HepG2 (cell line): ENCODE results near the gene CDC14B. TPM values are rescaled to one million over a fixed set of nuclear protein-coding genes. Genes with fewer than 3 reads are reported as not detected.

Experiments used
- CTCF ChIP-seq: sonication (generic); formaldehyde crosslinking; IDR thresholded peaks from 2 replicates; pipeline ENCODE4 v1.5.0; 2020; ENCODE audit warnings: mild to moderate bottlenecking, missing genetic modification reagents, moderate library complexity
- DMAP1 ChIP-seq: IDR thresholded peaks from 2 replicates; pipeline ENCODE4 v1.6.1; 2016
- DR1 ChIP-seq: sonication (generic); formaldehyde crosslinking; IDR thresholded peaks from 2 replicates; pipeline ENCODE4 v1.8.0; 2021; ENCODE audit warnings: mild to moderate bottlenecking, missing genetic modification reagents, inconsistent platforms
- E2F2 ChIP-seq: sonication (generic); formaldehyde crosslinking; IDR thresholded peaks from 2 replicates; pipeline ENCODE4 v1.4.0; 2020; ENCODE audit warnings: missing genetic modification reagents, borderline replicate concordance
- FOXP1 ChIP-seq, 2 experiments: fragments of 450-650 bp in 1 of 2; IDR thresholded peaks; 2 replicates each; pipeline ENCODE4 v1.6.1; 2017 to 2018; ENCODE audit warnings: antibody characterized with exemption in 1 of 2
- GMEB1 ChIP-seq: sonication (generic); formaldehyde crosslinking; IDR thresholded peaks from 2 replicates; pipeline ENCODE4 v1.5.1; 2020; ENCODE audit warnings: missing genetic modification reagents, mild to moderate bottlenecking, borderline replicate concordance
- HDAC6 ChIP-seq: fragments of 200-600 bp; sonication (generic); IDR thresholded peaks from 2 replicates; pipeline ENCODE4 v1.7.0; 2017; ENCODE audit warnings: mild to moderate bottlenecking, antibody characterized with exemption, low read length, low read depth
- JUNB ChIP-seq: sonication (generic); formaldehyde crosslinking; IDR thresholded peaks from 2 replicates; pipeline ENCODE4 v1.8.0; 2022; ENCODE audit warnings: missing genetic modification reagents, mild to moderate bottlenecking, borderline replicate concordance
- KMT2B ChIP-seq: IDR thresholded peaks from 2 replicates; pipeline ENCODE4 v1.6.1; 2016; ENCODE audit warnings: missing genetic modification reagents, missing compliant biosample characterization
- NFE2L1 ChIP-seq: sonication (generic); formaldehyde crosslinking; IDR thresholded peaks from 2 replicates; pipeline ENCODE4 v1.4.0; 2020; ENCODE audit warnings: missing genetic modification reagents, mild to moderate bottlenecking, borderline replicate concordance
- SMAD3 ChIP-seq: sonication (generic); formaldehyde crosslinking; IDR thresholded peaks from 2 replicates; pipeline ENCODE4 v1.4.0; 2020; ENCODE audit warnings: missing genetic modification reagents
- SMAD9 ChIP-seq: sonication (generic); formaldehyde crosslinking; IDR thresholded peaks from 2 replicates; pipeline ENCODE4 v1.5.1; 2020; ENCODE audit warnings: mild to moderate bottlenecking, missing genetic modification reagents
- SNAI1 ChIP-seq: sonication (generic); formaldehyde crosslinking; IDR thresholded peaks from 2 replicates; pipeline ENCODE4 v1.5.0; 2020; ENCODE audit warnings: mild to moderate bottlenecking, missing genetic modification reagents, borderline replicate concordance
- UBTF ChIP-seq: sonication (generic); formaldehyde crosslinking; IDR thresholded peaks from 2 replicates; pipeline ENCODE4 v1.4.0; 2020; ENCODE audit warnings: mild to moderate bottlenecking, missing genetic modification reagents
- ZFP36 ChIP-seq: fragments of 150-350 bp; IDR thresholded peaks from 2 replicates; pipeline ENCODE4 v1.6.1; 2018; ENCODE audit warnings: borderline replicate concordance, low read length, low read depth; ENCODE audit not compliant: partially characterized antibody
- ZNF124 ChIP-seq: sonication (generic); formaldehyde crosslinking; IDR thresholded peaks from 2 replicates; pipeline ENCODE4 v1.4.0; 2020; ENCODE audit warnings: missing genetic modification reagents
- ZNF264 ChIP-seq: sonication (generic); formaldehyde crosslinking; IDR thresholded peaks from 2 replicates; pipeline ENCODE4 v1.4.0; 2020; ENCODE audit warnings: missing genetic modification reagents
- ZNF343 ChIP-seq: sonication (generic); formaldehyde crosslinking; IDR thresholded peaks from 2 replicates; pipeline ENCODE4 v1.4.0; 2020; ENCODE audit warnings: mild to moderate bottlenecking, missing genetic modification reagents
- ZNF615 ChIP-seq: sonication (generic); formaldehyde crosslinking; IDR thresholded peaks from 2 replicates; pipeline ENCODE4 v1.5.0; 2020; ENCODE audit warnings: mild to moderate bottlenecking, missing genetic modification reagents, borderline replicate concordance
- ZNF660 ChIP-seq: sonication (generic); formaldehyde crosslinking; IDR thresholded peaks from 2 replicates; pipeline ENCODE4 v1.5.1; 2020; ENCODE audit warnings: mild to moderate bottlenecking, low read depth, missing genetic modification reagents, borderline replicate concordance
- ZNF713 ChIP-seq: sonication (generic); formaldehyde crosslinking; IDR thresholded peaks from 2 replicates; pipeline ENCODE4 v1.4.0; 2020; ENCODE audit warnings: mild to moderate bottlenecking, missing genetic modification reagents
- polyA plus RNA-seq, 8 experiments: library from polyadenylated mRNA; depleted of rRNA in 3 of 8; stranded (reverse) in 7 of 8; unstranded in 1 of 8; fragments of >200 nt; fragmentation: Illumina TruSeq in 4 of 8; extraction: Trizol in 4 of 8; gene quantifications; 2 replicates each; pipeline versions ENCODE4 v1.2.1 to v1.2.3, GENCODE V29; 2011 to 2016; ENCODE audit warnings: low read depth in 4 of 8, missing spikeins in 1 of 8, mixed read lengths in 1 of 8; ENCODE audit not compliant: insufficient read depth in 1 of 8
- total RNA-seq, 5 experiments: library from RNA; depleted of rRNA; stranded (reverse); fragments of >200 nt; fragmentation: Illumina TruSeq; extraction: Trizol; gene quantifications; 2 replicates each; pipeline ENCODE4 v1.2.3, GENCODE V29; 2016; ENCODE audit warnings: low read depth in 1 of 5

CDC14B gene
- total and polyA plus RNA-seq, 2 of the 13 experiments (the other 11 are each of a cell fraction or from before 2014, with no cell fraction given): 25.8 to 33.3 TPM

- TF ChIP-seq CTCF (CRISPR knock-in tag) (peak; percentile 40), ZNF124 (CRISPR knock-in tag) (no peak), UBTF (CRISPR knock-in tag) (peak; percentile 93; the same call in 1 of the 2 replicates), NFE2L1 (CRISPR knock-in tag) (no peak), FOXP1 (IDR thresholded peaks at IDR 0.05) (no peak), FOXP1 (CRISPR knock-in tag; IDR thresholded peaks at IDR 0.05) (no peak), GMEB1 (CRISPR knock-in tag) (no peak), ZNF343 (CRISPR knock-in tag) (0 out of 2 replicates have a peak, but pooled peaks have one; percentile 38), HDAC6 (no peak), SMAD9 (no peak), DR1 (no peak), ZNF660 (CRISPR knock-in tag) (no peak), ZNF615 (no peak), DMAP1 (CRISPR knock-in tag) (no peak), KMT2B (CRISPR knock-in tag) (0 out of 2 replicates have a peak, but pooled peaks have one; percentile 53), SNAI1 (CRISPR knock-in tag) (no peak), ZFP36 (no peak), ZNF264 (CRISPR knock-in tag) (no peak), E2F2 (CRISPR knock-in tag) (no peak), ZNF713 (CRISPR knock-in tag) (no peak), SMAD3 (CRISPR knock-in tag) (no peak), JUNB (CRISPR knock-in tag) (no peak)
Observed at GRCh38 chr9:96654450-96655197, 35.0 kb upstream of the CDC14B start (continued).
